H1 (cell line): ENCODE measurements around the gene FUT6. TPM values are rescaled to one million over a fixed set of nuclear protein-coding genes. Genes with fewer than 3 reads are reported as not detected.

Source experiments
- CTCF ChIA-PET: fragments of 300-600 bp; sonication (Branson Sonifier 250); formaldehyde crosslinking; loops from one replicate; lab custom pipeline; 2021; ENCODE audit not compliant: partially characterized antibody; lab: Charles Lee
- POLR2A ChIA-PET: fragments of 300-600 bp; sonication (Branson Sonifier 250); formaldehyde crosslinking; loops from one replicate; lab custom pipeline; 2021; ENCODE audit warnings: inconsistent platforms; ENCODE audit not compliant: partially characterized antibody; lab: Charles Lee
- DNase-seq, 2 experiments: peaks; one replicate each; pipeline versions ENCODE4 v3.0.0 to v3.0.0-alpha.2; 2010 to 2022; ENCODE audit warnings: low spot score in 2 of 2, low read depth in 1 of 2, mixed read lengths in 1 of 2
- FAIRE-seq: peaks from 2 replicates; lab custom pipeline; 2011; peaks lifted over from hg19 to GRCh38; lab: Jason Lieb, UNC
- H2AFZ ChIP-seq: 2 replicates; pipeline ENCODE4 v1.8.1; 2012; ENCODE audit warnings: low read length, inconsistent platforms
- H2AK5ac ChIP-seq: 2 replicates; pipeline ENCODE4 v1.6.1; 2013; ENCODE audit warnings: low read depth, low read length
- H2BK120ac ChIP-seq: replicated peaks from 2 replicates; pipeline ENCODE3; 2013; ENCODE audit warnings: low read depth, low read length, inconsistent platforms
- H2BK12ac ChIP-seq: 2 replicates; pipeline ENCODE4 v1.6.1; 2013; ENCODE audit warnings: low read depth, low read length
- H2BK15ac ChIP-seq: 2 replicates; pipeline ENCODE4 v1.6.1; 2013; ENCODE audit warnings: low read length
- H2BK20ac ChIP-seq: 2 replicates; pipeline ENCODE4 v1.6.1; 2013; ENCODE audit warnings: low read length
- H2BK5ac ChIP-seq: 2 replicates; pipeline ENCODE4 v1.6.1; 2013; ENCODE audit warnings: low read depth, low read length
- H3K14ac ChIP-seq: 2 replicates; pipeline ENCODE4 v1.6.1; 2013; ENCODE audit warnings: inconsistent platforms; ENCODE audit not compliant: insufficient read length
- H3K18ac ChIP-seq: 2 replicates; pipeline ENCODE4 v1.6.1; 2013; ENCODE audit warnings: low read length; ENCODE audit errors: extremely low read depth
- H3K23ac ChIP-seq: 2 replicates; pipeline ENCODE4 v1.6.1; 2013; ENCODE audit warnings: inconsistent platforms; ENCODE audit not compliant: insufficient read length
- H3K23me2 ChIP-seq: 2 replicates; pipeline ENCODE4 v1.6.1; 2013; ENCODE audit warnings: low read depth, low read length
- H3K27ac ChIP-seq: 2 replicates; pipeline ENCODE4 v1.6.1; 2011; ENCODE audit warnings: low read depth, low read length, inconsistent platforms
- H3K27me3 ChIP-seq, 4 experiments: replicated peaks in 1 of 4; 1 replicate in 1 of 4; 2 replicates in 3 of 4; pipeline versions ENCODE4 v1.6.1 to v1.8.1; 2011 to 2013; ENCODE audit warnings: low read length in 3 of 4, mild to moderate bottlenecking in 3 of 4, inconsistent platforms in 2 of 4, mixed read lengths in 2 of 4, moderate library complexity in 1 of 4; ENCODE audit not compliant: control insufficient read depth in 3 of 4, insufficient read depth in 3 of 4; ENCODE audit errors: extremely low read depth in 1 of 4
- H3K36me3 ChIP-seq, 4 experiments: 2 replicates each; pipeline versions ENCODE4 v1.6.1 to v1.8.1; 2011 to 2013; ENCODE audit warnings: mild to moderate bottlenecking in 4 of 4, low read length in 3 of 4, moderate library complexity in 2 of 4, control low read depth in 1 of 4, inconsistent platforms in 1 of 4; ENCODE audit not compliant: insufficient read depth in 4 of 4, control insufficient read depth in 2 of 4
- H3K4ac ChIP-seq: replicated peaks from 2 replicates; pipeline ENCODE3; 2013; ENCODE audit warnings: low read length, low read depth, mixed read lengths, inconsistent platforms; ENCODE audit not compliant: insufficient read length
- H3K4me1 ChIP-seq, 4 experiments: replicated peaks in 1 of 4; 1 replicate in 1 of 4; 2 replicates in 3 of 4; pipeline versions ENCODE4 v1.6.1 to v1.8.1; 2011 to 2013; ENCODE audit warnings: low read length in 3 of 4, inconsistent platforms in 2 of 4, mixed read lengths in 1 of 4; ENCODE audit not compliant: insufficient read depth in 4 of 4, control insufficient read depth in 3 of 4
- H3K4me2 ChIP-seq, 2 experiments: 2 replicates each; pipeline versions ENCODE4 v1.6.1 to v1.8.1; 2011 to 2013; ENCODE audit warnings: low read depth in 2 of 2, low read length in 2 of 2, control low read depth in 1 of 2, inconsistent platforms in 1 of 2, mild to moderate bottlenecking in 1 of 2; ENCODE audit not compliant: insufficient read depth in 1 of 2
- H3K4me3 ChIP-seq, 4 experiments: fragments of 200-600, 300-600 bp in 1 of 4; sonication (generic), shearing (Covaris generic), sonication (Bioruptor Twin) in 1 of 4; 2 replicates each; pipeline versions ENCODE4 v1.5.1 to v1.8.1; 2011 to 2016; ENCODE audit warnings: low read length in 4 of 4, low read depth in 3 of 4, control low read depth in 2 of 4, inconsistent platforms in 2 of 4, mild to moderate bottlenecking in 2 of 4, mixed read lengths in 1 of 4, moderate library complexity in 1 of 4; ENCODE audit not compliant: insufficient read depth in 2 of 4; ENCODE audit errors: extremely low read depth in 1 of 4
- H3K56ac ChIP-seq: replicated peaks from 2 replicates; pipeline ENCODE3; 2013; ENCODE audit warnings: low read depth, mild to moderate bottlenecking, mixed read lengths, low read length, inconsistent platforms; ENCODE audit not compliant: insufficient read length
- H3K79me1 ChIP-seq: 2 replicates; pipeline ENCODE4 v1.6.1; 2013; ENCODE audit warnings: low read depth, low read length, control low read depth
- H3K79me2 ChIP-seq, 2 experiments: 2 replicates each; pipeline versions ENCODE4 v1.6.1 to v1.8.1; 2012 to 2013; ENCODE audit warnings: low read length in 2 of 2, mild to moderate bottlenecking in 2 of 2, inconsistent platforms in 1 of 2; ENCODE audit not compliant: insufficient read depth in 2 of 2, control insufficient read depth in 1 of 2
- H3K9ac ChIP-seq, 4 experiments: replicated peaks in 1 of 4; 1 replicate in 1 of 4; 2 replicates in 3 of 4; pipeline versions ENCODE4 v1.6.1 to v1.8.1; 2011 to 2013; ENCODE audit warnings: low read depth in 3 of 4, low read length in 3 of 4, control low read depth in 2 of 4, mild to moderate bottlenecking in 2 of 4, moderate library complexity in 2 of 4, inconsistent platforms in 1 of 4; ENCODE audit errors: extremely low read depth in 1 of 4
- H3K9me3 ChIP-seq, 2 experiments: 2 replicates each; pipeline versions ENCODE4 v1.6.1 to v1.8.1; 2012 to 2013; ENCODE audit warnings: mild to moderate bottlenecking in 2 of 2, moderate library complexity in 2 of 2, control low read depth in 1 of 2, inconsistent platforms in 1 of 2, low read depth in 1 of 2, low read length in 1 of 2, mixed read lengths in 1 of 2; ENCODE audit not compliant: insufficient read depth in 2 of 2
- H4K20me1 ChIP-seq, 2 experiments: replicated peaks in 1 of 2; 2 replicates each; pipeline versions ENCODE3 to v1.8.1; 2011 to 2013; ENCODE audit warnings: inconsistent platforms in 2 of 2, low read length in 2 of 2, mild to moderate bottlenecking in 1 of 2; ENCODE audit not compliant: insufficient read depth in 2 of 2, control insufficient read depth in 1 of 2
- H4K5ac ChIP-seq: 2 replicates; pipeline ENCODE4 v1.6.1; 2013; ENCODE audit warnings: low read length, low read depth, mixed read lengths, inconsistent platforms; ENCODE audit not compliant: insufficient read length
- H4K8ac ChIP-seq: 2 replicates; pipeline ENCODE4 v1.8.0; 2013; ENCODE audit warnings: mild to moderate bottlenecking, moderate library complexity, low read length, inconsistent platforms; ENCODE audit not compliant: insufficient read depth; ENCODE audit errors: extremely low read depth
- H4K91ac ChIP-seq: replicated peaks from 2 replicates; pipeline ENCODE3; 2013; ENCODE audit warnings: low read length, mixed read lengths, inconsistent platforms; ENCODE audit not compliant: insufficient read length
- EGR1 ChIP-seq: IDR thresholded peaks from 2 replicates; pipeline ENCODE4 v1.6.1; 2011; ENCODE audit warnings: low read depth, low read length, borderline replicate concordance
- WGBS, 2 experiments: shearing (Covaris generic) in 1 of 2; methylation state at CpG; one replicate each; pipeline versions ENCODE4 v1.1.6 to v1.1.7; 2013 to 2015; ENCODE audit warnings: low lambda C conversion rate in 2 of 2, mixed read lengths in 2 of 2, inconsistent platforms in 1 of 2, low coverage in 1 of 2, missing lambda C conversion rate in 1 of 2; ENCODE audit not compliant: insufficient replicate concordance in 2 of 2, insufficient coverage in 1 of 2, insufficient read length in 1 of 2; ENCODE audit errors: extremely low coverage in 1 of 2, missing lambda C conversion rate in 1 of 2; 5-methylcytosine and 5-hydroxymethylcytosine counted together
- polyA plus RNA-seq, 7 experiments: library from polyadenylated mRNA; depleted of rRNA in 3 of 7; stranded (reverse) in 5 of 7; unstranded in 2 of 7; fragments of >200 nt in 5 of 7; fragments of 200-250 nt in 2 of 7; gene quantifications; 1 replicate in 5 of 7; 2 replicates in 1 of 7; 4 replicates in 1 of 7; pipeline versions ENCODE4 v1.2.1 to v1.2.3, GENCODE V29; 2011 to 2013; ENCODE audit warnings: missing spikeins in 2 of 7, mixed read lengths in 2 of 7
- total RNA-seq: library from RNA; stranded (reverse); fragmentation: NEBNext Ultra II Directional; extraction: Animal tissue kit (Norgen Biotek cat#: 25700); gene quantifications from 2 replicates; pipeline ENCODE4 v1.2.1, GENCODE V29; 2021
- TF ChIP-seq, protein P1 (sequence below): IDR thresholded peaks from 2 replicates; pipeline ENCODE4 v1.6.1; 2012; ENCODE audit warnings: inconsistent platforms

FUT6 gene
- total and polyA plus RNA-seq, 2 of the 8 experiments (the other 6 are each of a cell fraction or from before 2014, with no cell fraction given) = not detected

DNA sequence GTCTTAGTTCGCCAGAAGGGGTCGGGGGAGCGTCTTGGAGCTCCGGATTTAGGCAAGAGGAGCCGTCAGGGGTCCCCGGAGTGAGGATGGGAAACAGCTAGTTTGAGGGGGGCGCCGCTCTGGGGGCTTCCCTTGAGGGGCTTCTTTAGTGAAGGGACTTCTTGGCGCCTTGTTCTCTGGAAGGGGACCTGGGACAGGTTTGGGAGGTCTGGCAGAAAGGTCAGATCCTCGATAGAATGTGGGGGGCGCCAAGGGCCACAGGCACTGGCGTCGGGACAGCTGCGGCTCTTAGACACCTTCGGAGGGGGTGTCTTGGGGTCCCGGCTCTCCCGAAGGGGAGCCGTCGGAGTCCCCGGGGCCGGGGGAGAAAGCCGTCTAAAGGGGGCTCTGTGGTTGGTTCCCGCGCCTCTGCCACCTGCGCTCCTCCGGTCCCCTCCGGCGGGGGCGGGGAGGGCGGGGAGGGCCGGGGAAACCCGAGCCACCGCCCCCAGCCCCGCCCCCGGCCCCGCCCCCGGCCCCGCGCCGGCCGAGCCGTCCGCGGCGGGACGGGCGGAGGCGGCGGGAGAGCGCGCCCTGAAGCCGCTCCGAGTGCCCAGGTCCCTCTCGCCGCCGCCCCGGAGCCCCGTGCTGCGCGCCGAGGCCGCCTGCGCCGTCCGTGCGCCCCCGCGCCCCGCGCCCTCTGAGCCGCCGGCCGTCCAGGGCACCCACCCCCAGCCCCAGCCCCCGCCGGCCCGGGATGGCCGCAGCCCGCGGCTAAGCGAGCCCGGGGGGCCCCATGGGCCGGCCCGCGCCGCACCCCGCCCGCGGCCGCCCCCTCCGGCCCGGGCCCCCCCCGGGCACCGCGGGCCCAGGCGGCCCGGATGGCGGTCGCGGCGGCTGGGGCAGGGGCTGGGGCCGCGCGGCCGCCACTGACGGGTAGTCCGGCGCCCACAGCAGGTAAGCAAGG lies 34.7 kb downstream of the FUT6 start, which contains the start of gene NRTN:
NRTN (plus strand) TSS at position 552 of the 946 bp plus-strand sequence. CDS start 19,099 bp downstream, outside the sequence.
- H2AK5ac ChIP-seq = no peak within 1 kb of the TSS
- peaks cover 7% of the 10 kb centered on the region for H3K23me2 ChIP-seq
- peak within 1 kb of the TSS; percentile 38 for H4K8ac ChIP-seq
- no peak within 1 kb of the TSS for H3K14ac ChIP-seq
- TF ChIP-seq, protein P1, sequence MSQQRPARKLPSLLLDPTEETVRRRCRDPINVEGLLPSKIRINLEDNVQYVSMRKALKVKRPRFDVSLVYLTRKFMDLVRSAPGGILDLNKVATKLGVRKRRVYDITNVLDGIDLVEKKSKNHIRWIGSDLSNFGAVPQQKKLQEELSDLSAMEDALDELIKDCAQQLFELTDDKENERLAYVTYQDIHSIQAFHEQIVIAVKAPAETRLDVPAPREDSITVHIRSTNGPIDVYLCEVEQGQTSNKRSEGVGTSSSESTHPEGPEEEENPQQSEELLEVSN = 0 out of 2 replicates have a peak, but pooled peaks have one; percentile 44
- TF ChIP-seq EGR1 = no peak
- H3K9me3 ChIP-seq = no peaks in the 10 kb centered on the region
- H3K4ac ChIP-seq = no peak within 1 kb of the TSS
- H4K20me1 ChIP-seq = peaks cover 0 to 6% of the 10 kb centered on the region in 2 experiments
- CTCF ChIA-PET = interaction anchor here (0.7 to 2.4 kb wide), 56 partner anchors 8 to 216 kb away, joined by 3 to 58 read pairs (median 5); partner anchors contain the start of genes CAPS, CATSPERD, DUS3L and LONP1
- DNase-seq = peak in 1 of 2 experiments; percentile 77
- no peaks in the 10 kb centered on the region for H3K36me3 ChIP-seq
- POLR2A ChIA-PET = interaction anchor here (0.8 to 3.4 kb wide), 14 partner anchors 9 to 115 kb away, joined by 3 to 35 read pairs (median 6); partner anchors contain the start of genes CATSPERD, DUS3L, LONP1 and NDUFA11
- peaks cover 0 to 18% (median 10%) of the 10 kb centered on the region in 4 experiments; a peak in 5 of 7 replicates for H3K4me1 ChIP-seq
- no peak for FAIRE-seq
- no peak within 1 kb of the TSS for H2BK20ac ChIP-seq
- H3K4me2 ChIP-seq = peak within 1 kb of the TSS; percentile 51 to 69
- H2AFZ ChIP-seq = no peak within 1 kb of the TSS
- no peak within 1 kb of the TSS for H4K5ac ChIP-seq
- no peak within 1 kb of the TSS for H2BK120ac ChIP-seq
- H3K23ac ChIP-seq = no peak within 1 kb of the TSS
- H3K4me3 ChIP-seq = peak within 1 kb of the TSS; percentile 31 to 58 (median 34)
- H3K79me1 ChIP-seq = peaks cover 4% of the 10 kb centered on the region; the same call in 1 of the 2 replicates
- H4K91ac ChIP-seq = no peak within 1 kb of the TSS
- H2BK5ac ChIP-seq = no peak within 1 kb of the TSS
- H2BK15ac ChIP-seq = no peak within 1 kb of the TSS
- H3K56ac ChIP-seq = no peak within 1 kb of the TSS
- H3K79me2 ChIP-seq = no peaks in the 10 kb centered on the region; a peak in 1 of 4 replicates
- H3K27me3 ChIP-seq = peaks cover 2 to 16% (median 8%) of the 10 kb centered on the region in 4 experiments; a peak in 6 of 7 replicates
- H3K18ac ChIP-seq = no peak within 1 kb of the TSS; the same call in 1 of the 2 replicates
- no peak within 1 kb of the TSS for H2BK12ac ChIP-seq
- no peak within 1 kb of the TSS for H3K27ac ChIP-seq
- WGBS, 2 experiments = 7% methylated on average over 21 of the region's 107 CpGs; no CpG with 5 or more reads in 1 of the 2 experiments
- no peak within 1 kb of the TSS for H3K9ac ChIP-seq
